ENCODE measurements around the gene TES. TPM values are rescaled to one million over a fixed set of nuclear protein-coding genes. Genes with fewer than 3 reads are reported as not detected.

Gene TES
- total RNA-seq, 1 donor from 2014 or later: 63.4 TPM

GRCh38 chr7:116236020-116236630 is 25.8 kb downstream of the TES start:
- no peak overlapping the region for H3K4me3 Mint-ChIP-seq (ENCODE audit: unreplicated experiment)
- H3K27me3 Mint-ChIP-seq (ENCODE audit: unreplicated experiment): no peaks in the 10 kb centered on the region
- TF ChIP-seq CTCF (IDR thresholded peaks at IDR 0.05; ENCODE audit: unreplicated experiment): peak; percentile 66
- peak; percentile 33 for DNase-seq (ENCODE audit: low spot score)
- no peaks in the 10 kb centered on the region for H3K36me3 Mint-ChIP-seq (ENCODE audit: low read depth, unreplicated experiment)
- H3K27ac Mint-ChIP-seq (ENCODE audit: unreplicated experiment): no peak overlapping the region
- H3K9me3 Mint-ChIP-seq (ENCODE audit: unreplicated experiment): no peaks in the 10 kb centered on the region
- peaks cover 10% of the 10 kb centered on the region for H3K4me1 Mint-ChIP-seq (ENCODE audit: unreplicated experiment)

DNA sequence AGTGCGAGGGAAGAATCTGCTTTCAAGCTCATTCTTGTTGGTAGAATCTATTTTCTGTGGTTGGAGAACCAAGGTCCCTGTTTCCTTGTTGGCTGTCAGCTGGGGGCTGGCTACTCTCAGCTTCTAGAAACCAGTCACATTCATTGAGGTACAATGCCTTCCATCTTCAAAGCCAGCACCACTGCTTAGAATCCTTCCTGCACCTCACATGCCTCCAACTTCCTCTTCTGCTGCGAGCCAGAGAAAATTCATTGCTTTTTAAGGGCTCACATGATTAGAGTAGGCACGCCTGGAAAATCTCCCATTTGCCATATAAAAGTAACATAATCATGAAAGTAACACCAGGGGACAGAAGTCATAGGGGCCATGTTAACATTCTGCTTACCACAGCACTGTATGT is 28.7 kb downstream of the TES start:
- Mint-ChIP-seq H3K27me3 (ENCODE audit: unreplicated experiment) (peaks cover 2% of the 10 kb centered on the region), H3K27ac (ENCODE audit: unreplicated experiment) (no peak overlapping the region), H3K9me3 (ENCODE audit: unreplicated experiment) (no peaks in the 10 kb centered on the region), H3K4me3 (ENCODE audit: unreplicated experiment) (no peak overlapping the region), H3K36me3 (ENCODE audit: low read depth, unreplicated experiment) (peaks cover 9% of the 10 kb centered on the region), H3K4me1 (ENCODE audit: unreplicated experiment) (peaks cover 16% of the 10 kb centered on the region)
- no peak for TF ChIP-seq CTCF (IDR thresholded peaks at IDR 0.05; ENCODE audit: unreplicated experiment)
- DNase-seq (ENCODE audit: low spot score): no peak

DNA sequence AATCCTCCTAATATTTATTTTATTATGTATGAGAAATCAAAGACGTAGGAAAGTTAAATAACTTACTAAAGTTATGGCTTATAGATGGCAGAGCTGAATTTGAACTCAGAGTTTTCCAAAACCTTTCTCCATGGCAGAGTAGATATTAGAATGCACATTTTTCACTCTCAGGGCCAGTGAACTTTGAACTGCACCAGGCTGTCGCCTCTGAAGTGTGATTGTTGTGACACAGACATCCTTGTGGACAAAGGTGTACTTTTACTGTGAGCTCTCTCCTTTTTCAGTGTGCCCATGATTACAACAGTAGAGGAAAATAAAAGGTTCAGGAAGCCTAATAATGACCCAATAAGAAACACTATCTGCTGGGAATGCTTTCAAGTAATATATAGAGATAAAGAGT is 29.1 kb downstream of the TES start:
- no peak overlapping the region for H3K4me3 Mint-ChIP-seq (ENCODE audit: unreplicated experiment)

DNA sequence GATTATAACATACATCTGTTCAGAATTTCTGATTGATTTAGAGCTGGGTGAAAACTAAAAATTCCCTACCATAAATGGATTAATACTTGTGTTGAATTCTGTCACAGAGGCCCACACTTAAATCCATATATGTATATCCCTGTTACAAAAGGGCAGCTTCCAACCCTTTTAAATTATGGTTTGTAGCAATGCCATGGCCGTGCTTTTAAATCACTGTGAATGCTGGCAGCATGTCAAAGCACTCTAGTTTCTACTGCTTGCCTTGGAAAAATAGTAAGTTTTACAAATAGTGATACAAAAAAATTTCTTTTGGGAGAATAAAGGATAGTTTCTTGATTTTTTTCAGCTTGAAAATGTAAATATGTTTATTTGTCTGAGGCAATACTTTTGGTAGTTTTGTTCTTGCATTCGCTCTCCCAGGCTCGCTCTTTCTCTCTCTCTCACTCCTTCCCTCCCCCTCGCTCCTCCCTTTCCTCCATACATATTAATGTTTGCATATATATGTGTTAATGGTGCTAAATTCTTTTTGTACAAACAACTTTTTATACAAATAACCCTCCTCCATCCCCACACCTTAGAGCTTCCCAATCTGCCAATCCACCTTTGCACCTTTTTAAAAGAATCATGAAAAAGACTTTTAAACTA is 29.8 kb downstream of the TES start:
- TF ChIP-seq CTCF (IDR thresholded peaks at IDR 0.05; ENCODE audit: unreplicated experiment): no peak
- H3K9me3 Mint-ChIP-seq (ENCODE audit: unreplicated experiment): peaks cover 1% of the 10 kb centered on the region
- peaks cover 2% of the 10 kb centered on the region for H3K27me3 Mint-ChIP-seq (ENCODE audit: unreplicated experiment)
- peaks cover 17% of the 10 kb centered on the region for H3K4me1 Mint-ChIP-seq (ENCODE audit: unreplicated experiment)
- no peak overlapping the region for H3K27ac Mint-ChIP-seq (ENCODE audit: unreplicated experiment)
- no peak for DNase-seq (ENCODE audit: low spot score)
- peaks cover 14% of the 10 kb centered on the region for H3K36me3 Mint-ChIP-seq (ENCODE audit: low read depth, unreplicated experiment)
- no peak overlapping the region for H3K4me3 Mint-ChIP-seq (ENCODE audit: unreplicated experiment)

More for the DNA sequence above, 29.1 kb downstream of the TES start:
- no peak overlapping the region for H3K27ac Mint-ChIP-seq (ENCODE audit: unreplicated experiment)
- no peak for DNase-seq (ENCODE audit: low spot score)
- H3K9me3 Mint-ChIP-seq (ENCODE audit: unreplicated experiment): no peaks in the 10 kb centered on the region
- peaks cover 2% of the 10 kb centered on the region for H3K27me3 Mint-ChIP-seq (ENCODE audit: unreplicated experiment)
- TF ChIP-seq CTCF (IDR thresholded peaks at IDR 0.05; ENCODE audit: unreplicated experiment): no peak
- H3K36me3 Mint-ChIP-seq (ENCODE audit: low read depth, unreplicated experiment): peaks cover 11% of the 10 kb centered on the region
- peaks cover 16% of the 10 kb centered on the region for H3K4me1 Mint-ChIP-seq (ENCODE audit: unreplicated experiment)

- Mint-ChIP-seq H3K27ac (ENCODE audit: unreplicated experiment) (no peak overlapping the region), H3K36me3 (ENCODE audit: low read depth, unreplicated experiment) (peaks cover 23% of the 10 kb centered on the region), H3K4me1 (ENCODE audit: unreplicated experiment) (peaks cover 19% of the 10 kb centered on the region), H3K27me3 (ENCODE audit: unreplicated experiment) (peaks cover 3% of the 10 kb centered on the region), H3K9me3 (ENCODE audit: unreplicated experiment) (peaks cover 5% of the 10 kb centered on the region), H3K4me3 (ENCODE audit: unreplicated experiment) (no peak overlapping the region)
- no peak for TF ChIP-seq CTCF (IDR thresholded peaks at IDR 0.05; ENCODE audit: unreplicated experiment)
- DNase-seq (ENCODE audit: low spot score): no peak
Measured at GRCh38 chr7:116241291-116241690, 31.0 kb downstream of the TES start.

All from endothelial cell (in vitro differentiated cells).